ENCODE measurements around the gene PNMA1. TPM values are rescaled to one million over a fixed set of nuclear protein-coding genes. Genes with fewer than 3 reads are reported as not detected.
A peak's percentile ranks its signal among the peaks of the same experiment; 100 is the strongest.

Gene PNMA1
- total RNA-seq, 1 donor from 2014 or later, result 30.2 TPM

DNA sequence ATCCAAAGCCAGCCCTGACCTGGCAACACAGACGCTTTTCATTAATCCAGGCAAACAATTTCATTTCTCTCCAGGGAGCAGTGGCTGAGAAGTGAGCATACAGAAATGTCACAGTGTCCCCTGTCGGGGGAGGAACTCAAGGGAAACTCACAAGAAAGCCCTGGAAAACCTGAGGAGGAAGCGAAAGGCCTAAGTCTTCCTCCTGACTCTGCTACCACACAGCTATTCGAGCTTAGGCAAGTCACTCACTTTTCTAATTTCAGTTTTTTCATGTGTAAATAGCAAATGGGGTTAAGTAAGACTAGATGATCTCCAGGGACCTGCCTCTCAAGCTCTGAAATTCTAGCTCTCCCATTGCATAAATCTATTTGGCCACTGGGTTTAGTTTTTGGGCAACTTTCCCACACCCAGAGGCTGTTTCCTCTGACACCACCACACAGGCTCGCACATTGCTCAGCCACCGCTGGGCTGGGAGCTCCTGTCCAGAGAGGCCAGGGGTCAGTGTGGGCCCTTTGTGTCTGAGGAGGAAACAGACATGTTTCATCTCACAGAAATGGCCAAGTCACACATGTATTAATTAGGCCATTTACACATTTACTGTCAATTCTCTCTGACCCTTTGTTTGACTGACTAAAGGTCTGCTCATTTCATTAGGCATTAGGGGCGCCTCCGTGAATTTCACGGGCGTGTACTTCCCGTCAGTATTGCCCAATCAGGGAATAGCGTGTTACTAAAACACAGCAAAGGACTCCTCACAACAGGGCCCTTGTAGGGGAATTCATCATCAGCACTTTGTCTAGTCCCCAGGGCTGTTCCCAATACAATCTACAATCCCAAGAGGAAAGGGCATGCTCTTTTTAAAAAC, 9.8 kb upstream of the PNMA1 start:
- peak overlapping the region; percentile 80 to 86 for H3K27ac ChIP-seq
- DNase-seq (ENCODE audit: low spot score in 2 of 2), result peak; percentile 46 to 96
- peak overlapping the region in 1 of 2 donors; percentile 44 for H3K4me3 ChIP-seq
- TF ChIP-seq, protein P1, sequence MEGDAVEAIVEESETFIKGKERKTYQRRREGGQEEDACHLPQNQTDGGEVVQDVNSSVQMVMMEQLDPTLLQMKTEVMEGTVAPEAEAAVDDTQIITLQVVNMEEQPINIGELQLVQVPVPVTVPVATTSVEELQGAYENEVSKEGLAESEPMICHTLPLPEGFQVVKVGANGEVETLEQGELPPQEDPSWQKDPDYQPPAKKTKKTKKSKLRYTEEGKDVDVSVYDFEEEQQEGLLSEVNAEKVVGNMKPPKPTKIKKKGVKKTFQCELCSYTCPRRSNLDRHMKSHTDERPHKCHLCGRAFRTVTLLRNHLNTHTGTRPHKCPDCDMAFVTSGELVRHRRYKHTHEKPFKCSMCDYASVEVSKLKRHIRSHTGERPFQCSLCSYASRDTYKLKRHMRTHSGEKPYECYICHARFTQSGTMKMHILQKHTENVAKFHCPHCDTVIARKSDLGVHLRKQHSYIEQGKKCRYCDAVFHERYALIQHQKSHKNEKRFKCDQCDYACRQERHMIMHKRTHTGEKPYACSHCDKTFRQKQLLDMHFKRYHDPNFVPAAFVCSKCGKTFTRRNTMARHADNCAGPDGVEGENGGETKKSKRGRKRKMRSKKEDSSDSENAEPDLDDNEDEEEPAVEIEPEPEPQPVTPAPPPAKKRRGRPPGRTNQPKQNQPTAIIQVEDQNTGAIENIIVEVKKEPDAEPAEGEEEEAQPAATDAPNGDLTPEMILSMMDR (IDR thresholded peaks at IDR 0.05), result peak in 2 of 3 experiments; percentile 38 to 40
- intact Hi-C loops (cut with DNase I), result loop anchor here (1.0 to 10.0 kb wide), 5 partner anchors 71 to 361 kb away; partner anchors contain the start of genes ALDH6A1, LIN52, PTGR2 and ZNF410
- H3K9me3 ChIP-seq, result no peaks in the 10 kb centered on the region
- H3K27me3 ChIP-seq, result no peaks in the 10 kb centered on the region
- peaks cover 15 to 43% of the 10 kb centered on the region in 2 donors for H3K4me1 ChIP-seq
- peaks cover 73 to 75% of the 10 kb centered on the region in 2 donors for H3K36me3 ChIP-seq

DNA sequence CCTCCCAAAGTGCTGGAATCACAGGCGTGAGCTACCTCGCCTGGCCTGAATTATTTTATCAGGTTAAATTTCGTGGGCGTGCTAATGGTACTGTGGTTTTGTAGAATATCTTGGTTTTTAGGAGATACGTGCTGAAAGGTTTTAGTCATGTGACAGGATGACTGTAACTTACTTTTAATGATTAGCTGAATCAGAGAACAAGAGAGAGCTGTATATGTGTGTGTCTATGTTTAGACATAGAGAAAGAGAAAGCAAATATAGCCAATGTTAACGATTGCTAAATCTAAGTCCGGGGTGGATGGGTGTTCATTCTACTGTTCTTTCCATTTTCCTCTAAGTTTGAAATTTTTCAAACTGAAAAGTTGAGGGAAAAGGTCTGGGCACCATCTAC, 9.2 kb upstream of the PNMA1 start:
- H3K4me3 ChIP-seq, result peak overlapping the region in 1 of 2 donors; percentile 44
- TF ChIP-seq, protein P1 (IDR thresholded peaks at IDR 0.05), result no peak
- intact Hi-C loops (cut with DNase I), result loop anchor here (5.0 to 10.0 kb wide), 2 partner anchors 224 to 361 kb away; partner anchors contain the start of genes ALDH6A1 and LIN52
- no peak for DNase-seq (ENCODE audit: low spot score in 2 of 2)
- peaks cover 9 to 37% of the 10 kb centered on the region in 2 donors for H3K4me1 ChIP-seq
- H3K9me3 ChIP-seq, result no peaks in the 10 kb centered on the region
- no peaks in the 10 kb centered on the region for H3K27me3 ChIP-seq
- H3K27ac ChIP-seq, result peak overlapping the region; percentile 80 to 86
- H3K36me3 ChIP-seq, result peaks cover 78 to 79% of the 10 kb centered on the region in 2 donors

DNA sequence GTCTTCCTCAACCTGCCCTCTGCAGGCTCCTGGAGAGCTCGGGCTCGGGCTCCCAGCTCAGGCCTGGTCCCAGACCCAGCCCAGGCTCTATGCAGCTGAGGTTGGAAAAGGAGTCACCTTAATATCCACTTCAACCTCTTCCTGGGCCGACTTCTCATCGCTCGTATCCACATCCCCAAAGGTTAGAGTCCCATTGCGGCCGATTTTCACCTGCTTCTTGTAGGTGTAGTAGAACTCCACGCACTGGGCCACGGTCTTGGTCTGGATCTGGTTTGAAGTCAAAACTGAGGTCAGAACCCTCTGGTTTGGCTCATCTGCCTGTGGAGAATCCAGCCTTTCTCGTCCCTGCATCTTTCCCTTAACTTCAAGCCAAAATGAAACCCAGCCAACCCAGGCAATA, 8.4 kb upstream of the PNMA1 start:
- intact Hi-C loops (cut with DNase I), result loop anchor here (5.0 to 10.0 kb wide), 2 partner anchors 225 to 362 kb away; partner anchors contain the start of genes ALDH6A1 and LIN52
- peaks cover 12 to 38% of the 10 kb centered on the region in 2 donors for H3K4me1 ChIP-seq
- peaks cover 73 to 77% of the 10 kb centered on the region in 2 donors for H3K36me3 ChIP-seq
- H3K27me3 ChIP-seq, result no peaks in the 10 kb centered on the region
- H3K4me3 ChIP-seq, result no peak overlapping the region
- no peaks in the 10 kb centered on the region for H3K9me3 ChIP-seq
- H3K27ac ChIP-seq, result peak overlapping the region; percentile 67 to 80
- DNase-seq (ENCODE audit: low spot score in 2 of 2), result peak in 1 of 2 donors; percentile 67
- TF ChIP-seq, protein P1 (IDR thresholded peaks at IDR 0.05), result no peak

DNA sequence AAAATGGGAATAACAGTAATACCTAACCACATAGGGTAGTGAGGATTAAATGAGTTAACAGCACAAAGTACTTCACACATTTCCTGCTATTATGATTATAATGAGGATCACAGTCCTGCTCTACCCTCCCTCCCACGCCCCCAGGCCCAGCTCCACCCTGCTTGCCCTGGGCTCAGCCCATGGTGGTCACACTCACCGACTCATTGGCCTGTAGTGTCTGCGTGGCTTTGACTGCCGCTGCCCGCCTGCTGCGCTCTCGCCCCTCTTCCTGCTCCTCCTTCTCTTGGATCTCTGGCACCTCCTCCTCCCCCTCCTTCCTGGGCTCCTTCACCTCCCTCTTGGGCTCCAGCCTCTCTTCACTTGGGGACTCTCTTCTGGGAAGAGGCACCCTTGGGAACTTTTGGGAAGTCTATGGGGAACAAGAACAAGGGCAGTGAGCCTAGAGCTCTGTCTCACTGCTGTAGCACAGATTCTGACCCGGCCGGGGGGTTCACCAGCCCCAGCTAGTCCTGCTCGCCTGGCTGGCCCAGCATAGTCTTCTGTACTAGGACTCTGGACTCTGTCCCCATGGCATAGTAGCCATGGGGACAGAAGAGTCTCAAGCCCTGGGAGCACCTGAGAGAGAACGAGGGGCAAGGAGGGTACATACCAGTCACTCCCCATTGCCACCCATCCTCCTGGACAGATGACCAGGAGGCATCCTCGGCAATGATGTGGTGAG, 7.1 kb upstream of the PNMA1 start:
- no peaks in the 10 kb centered on the region for H3K9me3 ChIP-seq
- H3K27me3 ChIP-seq, result no peaks in the 10 kb centered on the region
- DNase-seq (ENCODE audit: low spot score in 2 of 2), result no peak
- intact Hi-C loops (cut with DNase I), result loop anchor here (5.0 to 10.0 kb wide), 2 partner anchors 226 to 364 kb away; partner anchors contain the start of genes ALDH6A1 and LIN52
- H3K4me1 ChIP-seq, result peaks cover 13 to 36% of the 10 kb centered on the region in 2 donors
- H3K36me3 ChIP-seq, result peaks cover 63 to 68% of the 10 kb centered on the region in 2 donors
- peak overlapping the region; percentile 31 to 41 for H3K27ac ChIP-seq
- H3K4me3 ChIP-seq, result no peak overlapping the region
- TF ChIP-seq, protein P1 (IDR thresholded peaks at IDR 0.05), result no peak

DNA sequence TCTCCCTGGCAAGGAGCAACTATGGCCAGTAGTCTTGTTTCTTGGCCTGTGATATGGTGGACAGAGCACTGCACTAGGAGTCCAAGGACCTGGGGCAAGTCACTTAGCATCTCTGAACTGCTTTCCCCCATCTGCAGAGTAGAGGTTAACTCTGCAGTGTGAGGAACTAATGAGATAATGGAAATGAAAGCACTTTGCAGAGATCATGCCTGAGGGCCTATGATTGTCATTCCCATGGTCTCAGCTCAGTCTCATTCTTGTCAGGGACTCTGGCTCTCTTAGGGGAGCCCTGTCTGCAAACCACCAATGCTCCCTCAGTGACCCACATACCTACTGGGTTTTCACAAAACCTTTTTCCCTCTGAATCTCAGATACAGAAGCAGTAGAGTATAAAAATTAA, 6.5 kb upstream of the PNMA1 start:
- TF ChIP-seq, protein P1 (IDR thresholded peaks at IDR 0.05), result no peak
- DNase-seq (ENCODE audit: low spot score in 2 of 2), result no peak
- no peak overlapping the region for H3K4me3 ChIP-seq
- H3K4me1 ChIP-seq, result peaks cover 13 to 30% of the 10 kb centered on the region in 2 donors
- intact Hi-C loops (cut with DNase I), result loop anchor here (5.0 to 10.0 kb wide), 2 partner anchors 227 to 364 kb away; partner anchors contain the start of genes ALDH6A1 and LIN52
- no peaks in the 10 kb centered on the region for H3K9me3 ChIP-seq
- H3K27me3 ChIP-seq, result no peaks in the 10 kb centered on the region
- H3K36me3 ChIP-seq, result peaks cover 57 to 62% of the 10 kb centered on the region in 2 donors
- peak overlapping the region in 1 of 2 donors; percentile 31 for H3K27ac ChIP-seq

All from ascending aorta (tissue), 2 donors.